ENCODE measurements around the gene SHROOM1. TPM values are rescaled to one million over a fixed set of nuclear protein-coding genes. Genes with fewer than 3 reads are reported as not detected.

Gene SHROOM1
- total RNA-seq, 1 experiment from 2014 or later, result 23.3 TPM

- DNase-seq, result no peak
- Histone ChIP-seq H3K9me3 (ENCODE audit: insufficient read depth, low read depth) (no peaks in the 10 kb centered on the region), H3K4me3 (no peak overlapping the region), H3K9me2 (ENCODE audit: insufficient read depth) (no peaks in the 10 kb centered on the region), H3K79me2 (ENCODE audit: low read depth) (no peaks in the 10 kb centered on the region), H3K4me1 (replicated peaks; ENCODE audit: insufficient read depth) (peaks cover 59% of the 10 kb centered on the region), H3K27me3 (ENCODE audit: insufficient read depth, low read depth) (no peaks in the 10 kb centered on the region), H4K20me1 (ENCODE audit: insufficient read depth) (no peaks in the 10 kb centered on the region), H3K27ac (peak overlapping the region; percentile 90), H3K4me2 (peak overlapping the region; percentile 54), H3F3A (ENCODE audit: insufficient read depth, low read depth) (peaks cover 53% of the 10 kb centered on the region), H3K36me3 (ENCODE audit: low read depth) (no peaks in the 10 kb centered on the region), H2AFZ (no peak overlapping the region)
- BruUV-seq (replicated peaks), result no TSS peak
- TF ChIP-seq CTCF (conservative IDR thresholded peaks at IDR 0.05) (no peak), EZH2 (IDR thresholded peaks at IDR 0.05; ENCODE audit: low read depth) (no peak)
- ChIA-PET CTCF (no interaction called here), POLR2A (ENCODE audit: unreplicated experiment) (interaction anchor here (0.8 kb wide), 1 partner anchor 24 kb away, joined by 4 read pairs; no protein-coding TSS in a partner anchor)
- intact Hi-C loops (cut with micrococcal nuclease; ENCODE audit: unreplicated experiment), result no loop called here
These were observed 9.9 kb upstream of the SHROOM1 start for GRCh38 chr5:132840313-132840712.

GRCh38 chr5:132839426-132840301 is 9.2 kb upstream of the SHROOM1 start:
- no peak overlapping the region; the same call in 1 of the 2 replicates for H3K4me3 ChIP-seq
- no TSS peak for BruUV-seq (replicated peaks)
- no peaks in the 10 kb centered on the region for H3K27me3 ChIP-seq (ENCODE audit: insufficient read depth, low read depth)
- peaks cover 59% of the 10 kb centered on the region for H3K4me1 ChIP-seq (replicated peaks; ENCODE audit: insufficient read depth)
- ChIA-PET POLR2A (ENCODE audit: unreplicated experiment) (interaction anchor here (0.5 to 0.8 kb wide), 3 partner anchors 25 to 44 kb away, joined by 3 to 4 read pairs (median 4); partner anchors contain the start of genes GDF9 and UQCRQ), CTCF (no interaction called here)
- H3K9me3 ChIP-seq (ENCODE audit: insufficient read depth, low read depth), result no peaks in the 10 kb centered on the region
- no peaks in the 10 kb centered on the region for H3K36me3 ChIP-seq (ENCODE audit: low read depth)
- H4K20me1 ChIP-seq (ENCODE audit: insufficient read depth), result no peaks in the 10 kb centered on the region
- H3K4me2 ChIP-seq, result peak overlapping the region; percentile 54
- no peaks in the 10 kb centered on the region for H3K9me2 ChIP-seq (ENCODE audit: insufficient read depth)
- intact Hi-C loops (cut with micrococcal nuclease; ENCODE audit: unreplicated experiment), result no loop called here
- H2AFZ ChIP-seq, result peak overlapping the region; percentile 36; the same call in 1 of the 2 replicates
- no peaks in the 10 kb centered on the region for H3K79me2 ChIP-seq (ENCODE audit: low read depth)
- TF ChIP-seq CTCF (conservative IDR thresholded peaks at IDR 0.05), result no peak
- no peak for TF ChIP-seq EZH2 (IDR thresholded peaks at IDR 0.05; ENCODE audit: low read depth)
- DNase-seq, result peak; percentile 32 to 91
- H3F3A ChIP-seq (ENCODE audit: insufficient read depth, low read depth), result peaks cover 53% of the 10 kb centered on the region
- H3K27ac ChIP-seq, result peak overlapping the region; percentile 90

GRCh38 chr5:132838516-132839282 is 8.3 kb upstream of the SHROOM1 start:
- CTCF ChIA-PET, result no interaction called here
- Histone ChIP-seq H3K9me2 (ENCODE audit: insufficient read depth) (no peaks in the 10 kb centered on the region), H3K4me3 (no peak overlapping the region), H3K27ac (peak overlapping the region; percentile 90), H3K79me2 (ENCODE audit: low read depth) (no peaks in the 10 kb centered on the region), H3K36me3 (ENCODE audit: low read depth) (no peaks in the 10 kb centered on the region), H3K4me2 (peak overlapping the region; percentile 54), H3K4me1 (replicated peaks; ENCODE audit: insufficient read depth) (peaks cover 59% of the 10 kb centered on the region), H2AFZ (no peak overlapping the region), H3K27me3 (ENCODE audit: insufficient read depth, low read depth) (no peaks in the 10 kb centered on the region), H3K9me3 (ENCODE audit: insufficient read depth, low read depth) (no peaks in the 10 kb centered on the region), H3F3A (ENCODE audit: insufficient read depth, low read depth) (peaks cover 53% of the 10 kb centered on the region), H4K20me1 (ENCODE audit: insufficient read depth) (no peaks in the 10 kb centered on the region)
- no peak for DNase-seq
- no peak for TF ChIP-seq EZH2 (IDR thresholded peaks at IDR 0.05; ENCODE audit: low read depth)
- TSS peak; percentile 77 for BruUV-seq (replicated peaks)
- POLR2A ChIA-PET (ENCODE audit: unreplicated experiment), result interaction anchor here (0.7 kb wide), 1 partner anchor 125 kb away, joined by 3 read pairs; the partner anchor contains the start of gene AFF4
- intact Hi-C loops (cut with micrococcal nuclease; ENCODE audit: unreplicated experiment), result no loop called here
